Sigmoid colon (tissue), 7 donors: ENCODE results near the gene SELENOF. TPM values are rescaled to one million over a fixed set of nuclear protein-coding genes. Genes with fewer than 3 reads are reported as not detected.
"Not testable (repeated sequence)": the region's sequence is repeated elsewhere in the genome, so short reads cannot be mapped to it uniquely, and the experiment has no call there.

ENCODE experiments used
- DNase-seq: peaks from one replicate; pipeline ENCODE4 v3.0.0-alpha.2; 2019
- H3K27ac ChIP-seq, 4 donors: fragments of 200-600 bp; sonication (generic); one replicate each; pipeline ENCODE4 v1.5.1; 2016 to 2019; ENCODE audit warnings: mild to moderate bottlenecking in 1 of 4
- H3K27me3 ChIP-seq, 3 donors: fragments of 200-600 bp; sonication (generic); one replicate each; pipeline ENCODE4 v1.5.1; 2019; ENCODE audit warnings: mild to moderate bottlenecking in 1 of 3
- H3K36me3 ChIP-seq, 4 donors: fragments of 200-600 bp; sonication (generic); one replicate each; pipeline ENCODE4 v1.5.1; 2016 to 2019
- H3K4me1 ChIP-seq, 4 donors: fragments of 200-600 bp; sonication (generic); one replicate each; pipeline ENCODE4 v1.5.1; 2017 to 2019
- H3K4me3 ChIP-seq, 4 donors: fragments of 200-600 bp; sonication (generic); one replicate each; pipeline ENCODE4 v1.5.1; 2017 to 2019; ENCODE audit warnings: mild to moderate bottlenecking in 2 of 4, moderate library complexity in 1 of 4
- H3K9me3 ChIP-seq, 4 donors: fragments of 200-600 bp in 3 of 4; sonication (generic) in 3 of 4; one replicate each; pipeline versions ENCODE4 v1.5.1 to v1.6.1; 2013 to 2019
- CTCF ChIP-seq, 4 experiments: fragments of 450-650 bp in 3 of 4; fragments of 200-600 bp in 1 of 4; IDR thresholded peaks; one replicate each; pipeline ENCODE4 v1.5.1; 2016 to 2019; ENCODE audit warnings: antibody characterized with exemption in 4 of 4, mild to moderate bottlenecking in 3 of 4, moderate library complexity in 2 of 4
- EP300 ChIP-seq, 4 donors: sonication (generic); formaldehyde crosslinking; IDR thresholded peaks; one replicate each; pipeline ENCODE4 v1.6.1; 2017; ENCODE audit warnings: antibody characterized with exemption in 4 of 4
- POLR2A ChIP-seq, 2 donors: fragments of 450-650 bp; IDR thresholded peaks; one replicate each; pipeline ENCODE4 v1.6.1; 2016; ENCODE audit warnings: antibody characterized with exemption in 2 of 2, mild to moderate bottlenecking in 2 of 2, moderate library complexity in 2 of 2
- POLR2AphosphoS5 ChIP-seq, 4 donors: sonication (generic); formaldehyde crosslinking; IDR thresholded peaks; one replicate each; pipeline ENCODE4 v1.6.1; 2017; ENCODE audit warnings: antibody characterized with exemption in 4 of 4
- WGBS, 2 donors: extraction: QIAGEN DNeasy Blood & Tissue Kit; methylation state at CpG; one replicate each; pipeline ENCODE4 v1.1.7; 2013; 5-methylcytosine and 5-hydroxymethylcytosine counted together
- intact Hi-C: fragments of 100-400 bp; cut with DNase I; formaldehyde crosslinking; loops from one replicate; pipeline ENCODE4 v1.15.1; 2023
- polyA plus RNA-seq, 3 donors: library from polyadenylated mRNA; stranded (reverse); fragments of 200-250 nt; gene quantifications; one replicate each; pipeline ENCODE4 v1.2.3, GENCODE V29; 2013
- total RNA-seq, 4 donors: library from RNA; depleted of rRNA; stranded (reverse); fragments of >200 nt; gene quantifications; one replicate each; pipeline ENCODE4 v1.1.0, GENCODE V29; 2016
- donor health status: healthy with polysubstance abuse.
- donor health status: Bipolar disorder and iron deficiency.
- donor health status: healthy.

The SELENOF gene
- total and polyA plus RNA-seq, 7 donors, result 66.7 to 128 (median 77.0) TPM

- Histone ChIP-seq H3K9me3 (no peaks in the 10 kb centered on the region), H3K4me1 (no peaks in the 10 kb centered on the region), H3K4me3 (no peak overlapping the region), H3K27ac (no peak overlapping the region), H3K36me3 (no peaks in the 10 kb centered on the region), H3K27me3 (peaks cover 0 to 3% (median 0%) of the 10 kb centered on the region in 3 donors)
- TF ChIP-seq POLR2A (IDR thresholded peaks at IDR 0.05) (no peak), EP300 (IDR thresholded peaks at IDR 0.05) (no peak), POLR2AphosphoS5 (IDR thresholded peaks at IDR 0.05) (no peak), CTCF (IDR thresholded peaks at IDR 0.05) (no peak)
- 42 to 53% methylated on average over 4 of the region's 4 CpGs for WGBS, 2 donors
- DNase-seq, result no peak
- intact Hi-C loops, result no loop called here
Measured at GRCh38 chr1:86822459-86822858, 91.5 kb downstream of the SELENOF start.

- Histone ChIP-seq H3K4me3 (no peak overlapping the region), H3K4me1 (no peaks in the 10 kb centered on the region), H3K27me3 (peaks cover 0 to 3% (median 0%) of the 10 kb centered on the region in 3 donors), H3K36me3 (no peaks in the 10 kb centered on the region), H3K27ac (no peak overlapping the region), H3K9me3 (no peaks in the 10 kb centered on the region)
- intact Hi-C loops, result no loop called here
- 36 to 44% methylated on average over 1 of the region's 1 CpG for WGBS, 2 donors
- no peak for DNase-seq
- TF ChIP-seq EP300 (IDR thresholded peaks at IDR 0.05) (no peak), CTCF (IDR thresholded peaks at IDR 0.05) (no peak), POLR2A (IDR thresholded peaks at IDR 0.05) (no peak), POLR2AphosphoS5 (IDR thresholded peaks at IDR 0.05) (no peak)
Measured at GRCh38 chr1:86821956-86822355, 92.0 kb downstream of the SELENOF start.

GRCh38 chr1:86819970-86820369 lies 94.0 kb downstream of the SELENOF start:
- H3K27me3 ChIP-seq, intact Hi-C loops, H3K9me3 ChIP-seq, H3K36me3 ChIP-seq, H3K27ac ChIP-seq, DNase-seq, H3K4me3 ChIP-seq, H3K4me1 ChIP-seq: not testable (repeated sequence)
- 53 to 80% methylated on average over 5 of the region's 5 CpGs for WGBS, 2 donors

DNA sequence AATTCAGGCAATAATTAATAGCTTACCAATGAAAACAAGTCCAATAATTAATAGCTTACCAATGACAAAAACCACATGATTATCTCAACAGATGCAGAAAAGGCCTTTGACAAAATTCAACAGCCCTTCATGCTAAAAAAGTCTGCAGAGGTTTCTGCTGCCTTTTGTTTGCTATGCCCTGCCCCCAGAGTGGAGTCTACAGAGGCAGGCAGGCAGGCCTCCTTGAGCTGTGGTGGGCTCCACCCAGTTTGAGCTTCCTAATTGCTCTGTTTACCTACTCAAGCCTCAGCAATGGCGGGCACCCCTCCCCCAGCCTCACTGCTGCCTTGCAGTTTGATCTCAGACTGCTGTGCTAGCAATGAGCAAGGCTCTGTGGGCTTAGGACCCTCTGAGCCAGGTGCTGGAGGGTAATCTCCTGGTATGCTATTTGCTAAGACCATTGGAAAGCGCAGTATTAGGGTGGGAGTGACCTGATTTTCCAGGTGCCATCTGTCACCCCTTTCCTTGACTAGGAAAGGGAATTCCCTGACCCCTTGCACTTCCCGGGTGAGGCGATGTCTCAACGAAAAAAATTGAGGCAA lies 96.6 kb downstream of the SELENOF start:
- H3K27ac ChIP-seq, H3K9me3 ChIP-seq, H3K36me3 ChIP-seq, H3K4me3 ChIP-seq, intact Hi-C loops, DNase-seq, H3K27me3 ChIP-seq, H3K4me1 ChIP-seq: not testable (repeated sequence)
- WGBS, 2 donors, result 75 to 82% methylated on average over 5 of the region's 5 CpGs

DNA sequence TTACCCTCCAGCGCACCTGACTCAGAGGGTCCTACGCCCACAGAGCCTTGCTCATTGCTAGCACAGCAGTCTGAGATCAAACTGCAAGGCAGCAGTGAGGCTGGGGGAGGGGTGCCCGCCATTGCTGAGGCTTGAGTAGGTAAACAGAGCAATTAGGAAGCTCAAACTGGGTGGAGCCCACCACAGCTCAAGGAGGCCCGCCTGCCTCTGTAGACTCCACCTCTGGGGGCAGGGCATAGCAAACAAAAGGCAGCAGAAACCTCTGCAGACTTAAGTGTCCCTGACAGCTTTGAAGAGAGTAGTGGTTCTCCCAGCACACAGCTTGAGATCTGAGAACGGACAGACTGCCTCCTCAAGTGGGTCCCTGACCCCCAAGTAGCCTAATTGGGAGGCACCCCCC lies 99.8 kb downstream of the SELENOF start:
- DNase-seq, H3K4me3 ChIP-seq, H3K27ac ChIP-seq, H3K36me3 ChIP-seq, intact Hi-C loops, H3K27me3 ChIP-seq, H3K9me3 ChIP-seq, H3K4me1 ChIP-seq: not testable (repeated sequence)
- WGBS, 2 donors, result 63 to 80% methylated on average over 5 of the region's 5 CpGs

Other genes starting within 250 kb of the SELENOF start
- gene SH3GLB1, start 209.6 kb downstream of the SELENOF start, total RNA-seq, result 10 to 100 TPM; 50.8 to 67.0 (median 56.7) TPM
- gene SH3GLB1, start 209.6 kb downstream of the SELENOF start, polyA plus RNA-seq, result 10 to 100 TPM; 47.3 to 91.8 (median 79.9) TPM
- gene HS2ST1, start 509 bp upstream of the SELENOF start, total RNA-seq, result 10 to 100 TPM; 10.0 to 13.7 (median 11.8) TPM
- 1 to 10 TPM; 2.4 to 8.3 (median 3.2) TPM for gene HS2ST1, start 509 bp upstream of the SELENOF start, polyA plus RNA-seq